ENCODE data around the gene TXNRD1. TPM values are rescaled to one million over a fixed set of nuclear protein-coding genes. Genes with fewer than 3 reads are reported as not detected.
"Not testable (repeated sequence)": the region's sequence is repeated elsewhere in the genome, so short reads cannot be mapped to it uniquely, and the experiment has no call there.

Gene TXNRD1
- total RNA-seq, 1 donor from 2014 or later: 74.7 TPM

DNA sequence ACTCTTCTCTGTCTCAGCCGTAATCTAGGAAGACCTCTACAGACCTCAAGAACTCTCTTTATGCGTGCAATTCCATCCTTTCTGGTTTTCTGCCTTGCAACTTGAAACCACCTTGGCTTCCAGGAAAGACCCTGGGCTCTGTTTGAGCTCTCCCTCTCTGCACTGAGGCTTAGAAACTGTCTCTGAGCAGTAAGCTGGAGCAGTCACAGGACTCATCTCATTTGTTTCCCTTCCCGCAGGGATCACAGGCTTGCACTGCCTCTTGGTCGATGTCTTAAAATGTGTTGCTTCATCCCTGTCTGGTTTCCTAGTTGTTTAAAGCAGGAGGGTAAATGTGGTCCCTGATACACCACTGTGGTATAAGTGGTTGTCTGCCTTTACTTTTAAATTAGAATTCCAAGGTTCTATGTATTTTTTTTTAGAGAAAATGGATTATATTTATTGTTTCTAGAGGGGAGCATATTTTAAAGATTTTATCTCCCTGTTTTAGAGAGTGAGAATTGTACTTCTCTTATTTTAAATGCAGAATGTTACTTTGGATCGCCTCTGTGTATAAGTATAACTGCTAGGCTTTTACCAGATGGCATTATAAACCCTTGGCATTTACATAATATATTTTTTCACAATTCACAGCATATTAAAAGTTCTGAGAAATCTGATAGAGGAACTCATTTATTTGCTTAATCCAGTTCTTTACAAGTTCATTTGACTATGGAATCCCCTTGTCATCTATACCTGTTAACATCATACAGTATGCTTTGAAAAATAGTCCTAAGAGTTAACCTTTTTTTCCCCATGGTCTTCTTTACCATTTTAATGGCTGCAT, 114.3 kb downstream of the TXNRD1 start:
- Mint-ChIP-seq H3K9me3 (no peaks in the 10 kb centered on the region), H3K27me3 (ENCODE audit: low read depth) (no peaks in the 10 kb centered on the region), H3K27ac (no peak overlapping the region), H3K4me3 (no peak overlapping the region), H3K36me3 (peaks cover 33% of the 10 kb centered on the region), H3K4me1 (no peaks in the 10 kb centered on the region)
- DNase-seq (ENCODE audit: low spot score in 2 of 2, unreplicated experiment in 2 of 2): no peak
- TF ChIP-seq, protein P1, sequence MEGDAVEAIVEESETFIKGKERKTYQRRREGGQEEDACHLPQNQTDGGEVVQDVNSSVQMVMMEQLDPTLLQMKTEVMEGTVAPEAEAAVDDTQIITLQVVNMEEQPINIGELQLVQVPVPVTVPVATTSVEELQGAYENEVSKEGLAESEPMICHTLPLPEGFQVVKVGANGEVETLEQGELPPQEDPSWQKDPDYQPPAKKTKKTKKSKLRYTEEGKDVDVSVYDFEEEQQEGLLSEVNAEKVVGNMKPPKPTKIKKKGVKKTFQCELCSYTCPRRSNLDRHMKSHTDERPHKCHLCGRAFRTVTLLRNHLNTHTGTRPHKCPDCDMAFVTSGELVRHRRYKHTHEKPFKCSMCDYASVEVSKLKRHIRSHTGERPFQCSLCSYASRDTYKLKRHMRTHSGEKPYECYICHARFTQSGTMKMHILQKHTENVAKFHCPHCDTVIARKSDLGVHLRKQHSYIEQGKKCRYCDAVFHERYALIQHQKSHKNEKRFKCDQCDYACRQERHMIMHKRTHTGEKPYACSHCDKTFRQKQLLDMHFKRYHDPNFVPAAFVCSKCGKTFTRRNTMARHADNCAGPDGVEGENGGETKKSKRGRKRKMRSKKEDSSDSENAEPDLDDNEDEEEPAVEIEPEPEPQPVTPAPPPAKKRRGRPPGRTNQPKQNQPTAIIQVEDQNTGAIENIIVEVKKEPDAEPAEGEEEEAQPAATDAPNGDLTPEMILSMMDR (IDR thresholded peaks at IDR 0.05; ENCODE audit: unreplicated experiment): no peak

- H3K27me3 Mint-ChIP-seq (ENCODE audit: low read depth): no peaks in the 10 kb centered on the region
- no peaks in the 10 kb centered on the region for H3K4me1 Mint-ChIP-seq
- H3K4me3 Mint-ChIP-seq: no peak overlapping the region
- DNase-seq (ENCODE audit: low spot score in 2 of 2, unreplicated experiment in 2 of 2): no peak
- no peak overlapping the region for H3K27ac Mint-ChIP-seq
- TF ChIP-seq, protein P1 (IDR thresholded peaks at IDR 0.05; ENCODE audit: unreplicated experiment): no peak
- peaks cover 28% of the 10 kb centered on the region for H3K36me3 Mint-ChIP-seq
- H3K9me3 Mint-ChIP-seq: no peaks in the 10 kb centered on the region
Observed at GRCh38 chr12:104331376-104331775, 115.8 kb downstream of the TXNRD1 start.

- H3K27ac Mint-ChIP-seq, H3K9me3 Mint-ChIP-seq, H3K4me1 Mint-ChIP-seq: not testable (repeated sequence)
Observed at GRCh38 chr12:104332273-104332672, 116.7 kb downstream of the TXNRD1 start.

GRCh38 chr12:104333692-104334255, 118.2 kb downstream of the TXNRD1 start:
- peaks cover 17% of the 10 kb centered on the region for H3K36me3 Mint-ChIP-seq
- H3K27ac Mint-ChIP-seq: no peak overlapping the region
- H3K4me3 Mint-ChIP-seq: no peak overlapping the region
- H3K9me3 Mint-ChIP-seq: no peaks in the 10 kb centered on the region
- DNase-seq (ENCODE audit: low spot score in 2 of 2, unreplicated experiment in 2 of 2): no peak
- no peaks in the 10 kb centered on the region for H3K4me1 Mint-ChIP-seq
- TF ChIP-seq, protein P1 (IDR thresholded peaks at IDR 0.05; ENCODE audit: unreplicated experiment): no peak
- H3K27me3 Mint-ChIP-seq (ENCODE audit: low read depth): no peaks in the 10 kb centered on the region

More at GRCh38 chr12:104332273-104332672, 116.7 kb downstream of the TXNRD1 start:
- not testable (repeated sequence) for H3K27me3 Mint-ChIP-seq (ENCODE audit: low read depth); DNase-seq (ENCODE audit: low spot score in 2 of 2, unreplicated experiment in 2 of 2); H3K4me3 Mint-ChIP-seq
- H3K36me3 Mint-ChIP-seq: peaks cover 23% of the 10 kb centered on the region

DNA sequence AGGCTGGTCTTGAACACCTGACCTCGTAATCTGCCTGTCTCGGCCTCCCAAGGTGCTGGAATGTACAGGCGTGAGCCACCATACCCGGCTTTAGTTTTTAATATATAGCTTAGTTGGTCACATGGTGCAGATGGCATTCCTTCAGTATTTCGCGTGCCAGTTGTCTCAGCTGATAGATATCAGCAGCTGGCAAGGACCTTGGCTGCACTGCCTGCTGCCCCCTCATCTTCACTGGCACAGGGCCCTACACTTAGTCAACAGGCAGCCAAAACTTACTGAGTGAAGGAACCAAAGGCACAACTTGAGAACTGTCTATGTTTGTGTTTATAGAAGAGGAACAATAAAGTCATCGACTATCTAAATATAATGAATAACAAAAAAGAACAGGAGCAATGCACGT, 119.0 kb downstream of the TXNRD1 start:
- Mint-ChIP-seq H3K4me1 (no peaks in the 10 kb centered on the region), H3K36me3 (peaks cover 17% of the 10 kb centered on the region), H3K4me3 (no peak overlapping the region), H3K9me3 (no peaks in the 10 kb centered on the region), H3K27me3 (ENCODE audit: low read depth) (no peaks in the 10 kb centered on the region), H3K27ac (no peak overlapping the region)
- TF ChIP-seq, protein P1 (IDR thresholded peaks at IDR 0.05; ENCODE audit: unreplicated experiment): no peak
- no peak for DNase-seq (ENCODE audit: low spot score in 2 of 2, unreplicated experiment in 2 of 2)

- Mint-ChIP-seq H3K27ac (no peak overlapping the region), H3K4me1 (no peaks in the 10 kb centered on the region), H3K36me3 (peaks cover 19% of the 10 kb centered on the region), H3K4me3 (no peak overlapping the region), H3K27me3 (ENCODE audit: low read depth) (no peaks in the 10 kb centered on the region), H3K9me3 (no peaks in the 10 kb centered on the region)
- TF ChIP-seq, protein P1 (IDR thresholded peaks at IDR 0.05; ENCODE audit: unreplicated experiment): no peak
- DNase-seq (ENCODE audit: low spot score in 2 of 2, unreplicated experiment in 2 of 2): no peak
Observed at GRCh38 chr12:104336115-104336514, 120.5 kb downstream of the TXNRD1 start.
